Measurements from ENCODE around the gene CCNG1. TPM values are rescaled to one million over a fixed set of nuclear protein-coding genes. Genes with fewer than 3 reads are reported as not detected.

Gene CCNG1
- total RNA-seq, 3 donors from 2014 or later (not counting 1 experiment from before 2014, with no cell fraction given), result 71.7 to 100 (median 78.7) TPM

GRCh38 chr5:163445345-163445744, 8.0 kb downstream of the CCNG1 start:
- DNase-seq (no peak), ATAC-seq (no peak)
- H3K9me3 Mint-ChIP-seq, result no peaks in the 10 kb centered on the region
- Histone ChIP-seq H3K4me1 (ENCODE audit: control insufficient read depth, insufficient read depth, low read length) (no peaks in the 10 kb centered on the region), H3K4me3 (ENCODE audit: low read length) (no peak overlapping the region), H3K9me3 (ENCODE audit: control insufficient read depth, insufficient read depth, low read length) (no peaks in the 10 kb centered on the region), H3K27ac (ENCODE audit: low read length) (no peak overlapping the region), H3K27me3 (ENCODE audit: control insufficient read depth, insufficient read depth, low read length) (no peaks in the 10 kb centered on the region), H3K36me3 (ENCODE audit: control insufficient read depth, insufficient read depth, low read length) (peaks cover 67% of the 10 kb centered on the region)
- TF ChIP-seq CTCF (IDR thresholded peaks at IDR 0.05), result no peak
- H3K27me3 Mint-ChIP-seq (ENCODE audit: low read depth in 2 of 2), result no peaks in the 10 kb centered on the region
- peak overlapping the region in 1 of 2 donors; percentile 23 for H3K27ac Mint-ChIP-seq
- intact Hi-C loops (cut with micrococcal nuclease), result no loop called here
- peaks cover 7 to 8% of the 10 kb centered on the region in 2 donors for H3K4me1 Mint-ChIP-seq
- no peak overlapping the region for H3K4me3 Mint-ChIP-seq
- peaks cover 17% of the 10 kb centered on the region for H3K36me3 Mint-ChIP-seq
- WGBS (ENCODE audit: insufficient coverage), result 100% methylated on average over 4 of the region's 6 CpGs

GRCh38 chr5:163447191-163447590, 9.8 kb downstream of the CCNG1 start:
- H3K27me3 Mint-ChIP-seq (ENCODE audit: low read depth in 2 of 2), result no peaks in the 10 kb centered on the region
- no peaks in the 10 kb centered on the region for H3K9me3 ChIP-seq (ENCODE audit: control insufficient read depth, insufficient read depth, low read length)
- DNase-seq (no peak), ATAC-seq (no peak)
- H3K4me1 Mint-ChIP-seq, result peaks cover 0 to 5% of the 10 kb centered on the region in 2 donors
- no peak overlapping the region for H3K4me3 ChIP-seq (ENCODE audit: low read length)
- TF ChIP-seq CTCF (IDR thresholded peaks at IDR 0.05), result no peak
- H3K27ac ChIP-seq (ENCODE audit: low read length), result no peak overlapping the region
- intact Hi-C loops (cut with micrococcal nuclease), result no loop called here
- H3K4me1 ChIP-seq (ENCODE audit: control insufficient read depth, insufficient read depth, low read length), result no peaks in the 10 kb centered on the region
- H3K9me3 Mint-ChIP-seq, result no peaks in the 10 kb centered on the region
- H3K36me3 Mint-ChIP-seq, result peaks cover 17% of the 10 kb centered on the region
- peak overlapping the region; percentile 19 to 39 for H3K27ac Mint-ChIP-seq
- H3K27me3 ChIP-seq (ENCODE audit: control insufficient read depth, insufficient read depth, low read length), result no peaks in the 10 kb centered on the region
- peaks cover 65% of the 10 kb centered on the region for H3K36me3 ChIP-seq (ENCODE audit: control insufficient read depth, insufficient read depth, low read length)
- no peak overlapping the region for H3K4me3 Mint-ChIP-seq

- no peak for ATAC-seq
- Histone ChIP-seq H3K9me3 (ENCODE audit: control insufficient read depth, insufficient read depth, low read length) (no peaks in the 10 kb centered on the region), H3K27me3 (ENCODE audit: control insufficient read depth, insufficient read depth, low read length) (no peaks in the 10 kb centered on the region), H3K27ac (ENCODE audit: low read length) (no peak overlapping the region), H3K4me1 (ENCODE audit: control insufficient read depth, insufficient read depth, low read length) (no peaks in the 10 kb centered on the region), H3K4me3 (ENCODE audit: low read length) (no peak overlapping the region), H3K36me3 (ENCODE audit: control insufficient read depth, insufficient read depth, low read length) (peaks cover 61% of the 10 kb centered on the region)
- intact Hi-C loops (cut with micrococcal nuclease), result no loop called here
- peaks cover 0 to 5% of the 10 kb centered on the region in 2 donors for H3K4me1 Mint-ChIP-seq
- TF ChIP-seq CTCF (IDR thresholded peaks at IDR 0.05), result no peak
- peaks cover 17% of the 10 kb centered on the region for H3K36me3 Mint-ChIP-seq
- H3K9me3 Mint-ChIP-seq, result no peaks in the 10 kb centered on the region
- DNase-seq, result no peak
- no CpG with 5 or more reads among the region's 3 CpGs for WGBS (ENCODE audit: insufficient coverage)
- no peaks in the 10 kb centered on the region for H3K27me3 Mint-ChIP-seq (ENCODE audit: low read depth in 2 of 2)
- peak overlapping the region in 1 of 2 donors; percentile 39 for H3K27ac Mint-ChIP-seq
- H3K4me3 Mint-ChIP-seq, result no peak overlapping the region
Observed at GRCh38 chr5:163447875-163448274, 10.5 kb downstream of the CCNG1 start.

- ATAC-seq, result no peak
- H3K27ac Mint-ChIP-seq, result peak overlapping the region in 1 of 2 donors; percentile 39
- intact Hi-C loops (cut with micrococcal nuclease), result no loop called here
Observed at GRCh38 chr5:163448491-163448890, 11.1 kb downstream of the CCNG1 start.

More at GRCh38 chr5:163448491-163448890, 11.1 kb downstream of the CCNG1 start:
- Histone ChIP-seq H3K4me3 (ENCODE audit: low read length) (no peak overlapping the region), H3K27ac (ENCODE audit: low read length) (no peak overlapping the region), H3K36me3 (ENCODE audit: control insufficient read depth, insufficient read depth, low read length) (peaks cover 59% of the 10 kb centered on the region), H3K27me3 (ENCODE audit: control insufficient read depth, insufficient read depth, low read length) (no peaks in the 10 kb centered on the region), H3K9me3 (ENCODE audit: control insufficient read depth, insufficient read depth, low read length) (no peaks in the 10 kb centered on the region), H3K4me1 (ENCODE audit: control insufficient read depth, insufficient read depth, low read length) (no peaks in the 10 kb centered on the region)
- Mint-ChIP-seq H3K4me3 (no peak overlapping the region), H3K36me3 (peaks cover 17% of the 10 kb centered on the region), H3K4me1 (peaks cover 0 to 5% of the 10 kb centered on the region in 2 donors), H3K27me3 (ENCODE audit: low read depth in 2 of 2) (no peaks in the 10 kb centered on the region), H3K9me3 (no peaks in the 10 kb centered on the region)
- TF ChIP-seq CTCF (IDR thresholded peaks at IDR 0.05), result no peak
- DNase-seq, result no peak
